ENCODE measurements around the gene AMZ1. TPM values are rescaled to one million over a fixed set of nuclear protein-coding genes. Genes with fewer than 3 reads are reported as not detected.

The AMZ1 gene
- total RNA-seq, 2 donors from 2014 or later, result 0.62 TPM; not detected in 1

DNA sequence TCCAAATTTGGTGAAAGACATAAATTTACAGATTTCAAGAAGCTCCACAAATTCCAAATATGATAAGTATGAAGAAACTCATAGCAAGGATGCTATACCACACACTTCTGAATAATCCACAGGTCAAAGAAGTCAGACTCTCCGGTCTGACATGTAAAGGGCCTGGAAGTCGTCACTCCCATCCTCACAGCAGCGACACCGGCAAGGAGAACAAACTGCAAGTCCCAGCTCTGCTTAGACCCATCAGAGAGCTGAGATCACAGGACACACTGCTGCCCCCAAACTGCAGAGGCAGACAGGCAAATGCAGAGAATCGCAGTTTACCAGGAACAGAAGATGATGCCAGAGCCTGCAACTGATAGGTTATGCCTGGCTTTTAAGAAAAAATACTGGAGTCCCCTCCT, 62.0 kb downstream of the AMZ1 start:
- DNase-seq (ENCODE audit: low spot score), result no peak
- intact Hi-C loops (cut with DNase I), result no loop called here
- Histone ChIP-seq H3K27ac (no peak overlapping the region), H3K36me3 (no peaks in the 10 kb centered on the region), H3K4me1 (replicated peaks) (no peaks in the 10 kb centered on the region), H3K27me3 (replicated peaks; ENCODE audit: insufficient read depth) (no peaks in the 10 kb centered on the region), H3K9me3 (no peaks in the 10 kb centered on the region), H3K4me3 (no peak overlapping the region)
- WGBS, result 87% methylated on average over 5 of the region's 5 CpGs
- TF ChIP-seq, protein P1, sequence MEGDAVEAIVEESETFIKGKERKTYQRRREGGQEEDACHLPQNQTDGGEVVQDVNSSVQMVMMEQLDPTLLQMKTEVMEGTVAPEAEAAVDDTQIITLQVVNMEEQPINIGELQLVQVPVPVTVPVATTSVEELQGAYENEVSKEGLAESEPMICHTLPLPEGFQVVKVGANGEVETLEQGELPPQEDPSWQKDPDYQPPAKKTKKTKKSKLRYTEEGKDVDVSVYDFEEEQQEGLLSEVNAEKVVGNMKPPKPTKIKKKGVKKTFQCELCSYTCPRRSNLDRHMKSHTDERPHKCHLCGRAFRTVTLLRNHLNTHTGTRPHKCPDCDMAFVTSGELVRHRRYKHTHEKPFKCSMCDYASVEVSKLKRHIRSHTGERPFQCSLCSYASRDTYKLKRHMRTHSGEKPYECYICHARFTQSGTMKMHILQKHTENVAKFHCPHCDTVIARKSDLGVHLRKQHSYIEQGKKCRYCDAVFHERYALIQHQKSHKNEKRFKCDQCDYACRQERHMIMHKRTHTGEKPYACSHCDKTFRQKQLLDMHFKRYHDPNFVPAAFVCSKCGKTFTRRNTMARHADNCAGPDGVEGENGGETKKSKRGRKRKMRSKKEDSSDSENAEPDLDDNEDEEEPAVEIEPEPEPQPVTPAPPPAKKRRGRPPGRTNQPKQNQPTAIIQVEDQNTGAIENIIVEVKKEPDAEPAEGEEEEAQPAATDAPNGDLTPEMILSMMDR (IDR thresholded peaks at IDR 0.05), result no peak
- TF ChIP-seq POLR2AphosphoS5 (IDR thresholded peaks at IDR 0.05), result no peak
- TF ChIP-seq POLR2A (IDR thresholded peaks at IDR 0.05), result no peak

DNA sequence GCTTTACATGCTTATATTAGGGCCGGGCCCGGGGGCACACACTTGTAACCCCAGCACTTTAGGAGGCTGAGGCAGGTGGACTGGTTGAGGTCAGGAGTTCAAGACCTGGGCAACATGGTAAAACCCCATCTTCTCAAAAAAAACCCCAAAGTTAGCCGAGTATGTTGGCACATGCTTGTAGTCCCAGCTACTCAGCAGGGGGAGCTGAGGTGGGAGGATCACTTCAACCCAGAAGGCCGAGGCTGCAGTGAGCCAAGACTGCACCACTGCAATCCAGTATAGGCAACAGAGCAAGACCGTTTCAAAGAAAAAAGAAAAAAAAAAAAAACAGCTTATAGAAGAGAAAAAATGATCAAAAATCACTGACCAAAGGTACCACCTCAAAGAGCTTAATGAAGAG, 63.1 kb downstream of the AMZ1 start:
- Histone ChIP-seq H3K36me3 (no peaks in the 10 kb centered on the region), H3K9me3 (no peaks in the 10 kb centered on the region), H3K27me3 (replicated peaks; ENCODE audit: insufficient read depth) (no peaks in the 10 kb centered on the region), H3K4me1 (replicated peaks) (no peaks in the 10 kb centered on the region), H3K4me3 (no peak overlapping the region), H3K27ac (no peak overlapping the region)
- no peak for DNase-seq (ENCODE audit: low spot score)
- 81% methylated on average over 5 of the region's 5 CpGs for WGBS
- TF ChIP-seq, protein P1 (IDR thresholded peaks at IDR 0.05), result no peak
- no peak for TF ChIP-seq POLR2AphosphoS5 (IDR thresholded peaks at IDR 0.05)
- TF ChIP-seq POLR2A (IDR thresholded peaks at IDR 0.05), result no peak
- intact Hi-C loops (cut with DNase I), result no loop called here

DNA sequence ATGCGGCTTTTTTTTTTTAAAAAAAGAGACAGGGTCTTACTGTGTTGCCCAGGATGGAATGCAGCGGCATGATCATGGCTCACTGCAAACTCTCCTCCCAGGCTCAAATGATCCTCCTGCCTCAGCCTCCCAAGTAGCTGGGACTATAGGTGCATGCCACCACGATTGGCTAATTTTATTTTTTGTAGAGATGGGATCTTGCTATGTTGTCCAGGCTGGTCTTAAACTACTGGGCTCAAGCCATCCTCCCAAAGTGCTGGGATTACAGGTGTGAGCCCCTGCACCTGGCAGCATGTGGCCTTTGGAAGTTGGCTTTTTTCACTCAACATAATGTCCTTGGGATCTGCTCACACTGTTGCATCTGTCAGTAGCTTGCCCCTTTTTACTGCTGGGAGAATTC, 65.1 kb downstream of the AMZ1 start:
- TF ChIP-seq, protein P1 (IDR thresholded peaks at IDR 0.05), result no peak
- TF ChIP-seq POLR2A (IDR thresholded peaks at IDR 0.05) (no peak), POLR2AphosphoS5 (IDR thresholded peaks at IDR 0.05) (no peak)
- Histone ChIP-seq H3K27ac (no peak overlapping the region), H3K36me3 (no peaks in the 10 kb centered on the region), H3K9me3 (no peaks in the 10 kb centered on the region), H3K4me1 (replicated peaks) (peaks cover under 1% of the 10 kb centered on the region), H3K4me3 (no peak overlapping the region), H3K27me3 (replicated peaks; ENCODE audit: insufficient read depth) (no peaks in the 10 kb centered on the region)
- 97% methylated on average over 3 of the region's 3 CpGs for WGBS
- intact Hi-C loops (cut with DNase I), result no loop called here
- no peak for DNase-seq (ENCODE audit: low spot score)

DNA sequence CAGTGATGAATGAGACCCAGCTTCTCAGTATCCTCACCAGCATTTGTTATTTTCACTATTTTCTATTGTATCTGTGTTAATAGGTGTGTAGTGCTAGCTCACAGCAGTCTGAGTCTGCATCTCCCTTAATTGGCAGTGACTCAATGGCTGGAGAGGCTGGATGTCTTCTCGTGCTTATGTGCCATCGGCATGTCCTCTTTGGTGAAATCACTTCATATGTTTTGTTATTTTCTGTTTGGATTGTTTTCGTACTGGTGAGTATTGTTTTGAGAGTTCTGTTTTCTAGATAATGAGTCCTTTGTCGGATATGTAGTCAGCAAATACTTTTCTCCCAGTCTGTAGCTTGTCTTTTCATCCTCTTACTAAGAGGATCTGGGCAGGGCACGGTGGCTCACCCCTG, 66.1 kb downstream of the AMZ1 start:
- TF ChIP-seq, protein P1 (IDR thresholded peaks at IDR 0.05), result no peak
- TF ChIP-seq POLR2A (IDR thresholded peaks at IDR 0.05) (no peak), POLR2AphosphoS5 (IDR thresholded peaks at IDR 0.05) (no peak)
- no peaks in the 10 kb centered on the region for H3K36me3 ChIP-seq
- no peaks in the 10 kb centered on the region for H3K9me3 ChIP-seq
- WGBS, result 92% methylated on average over 5 of the region's 5 CpGs
- H3K4me3 ChIP-seq, result no peak overlapping the region
- peaks cover 5% of the 10 kb centered on the region for H3K4me1 ChIP-seq (replicated peaks)
- no peaks in the 10 kb centered on the region for H3K27me3 ChIP-seq (replicated peaks; ENCODE audit: insufficient read depth)
- DNase-seq (ENCODE audit: low spot score), result no peak
- no peak overlapping the region for H3K27ac ChIP-seq
- intact Hi-C loops (cut with DNase I), result no loop called here

DNA sequence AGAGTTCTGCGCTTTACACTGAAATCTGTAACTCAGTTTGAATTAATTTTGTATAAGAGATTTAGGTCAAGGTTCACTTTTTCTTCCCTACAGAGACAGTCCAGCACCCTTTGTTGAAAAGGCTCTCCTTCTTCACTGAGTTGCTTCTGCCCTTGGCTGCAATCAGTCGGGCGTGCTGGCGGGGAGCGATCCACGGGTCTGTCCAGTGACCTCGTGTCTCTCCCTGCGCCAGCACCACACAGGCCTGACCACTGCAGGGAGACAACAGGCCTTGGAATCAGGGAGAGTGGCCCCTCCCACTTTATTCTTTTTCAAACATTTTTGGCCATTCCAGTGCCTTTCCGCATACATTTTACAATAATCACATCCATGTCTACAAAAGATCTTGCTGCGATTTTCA, 66.9 kb downstream of the AMZ1 start:
- H3K9me3 ChIP-seq, result no peaks in the 10 kb centered on the region
- DNase-seq (ENCODE audit: low spot score), result no peak
- intact Hi-C loops (cut with DNase I), result no loop called here
- no peak overlapping the region for H3K27ac ChIP-seq
- TF ChIP-seq, protein P1 (IDR thresholded peaks at IDR 0.05), result no peak
- no peak for TF ChIP-seq POLR2A (IDR thresholded peaks at IDR 0.05)
- H3K4me3 ChIP-seq, result no peak overlapping the region
- peaks cover 5% of the 10 kb centered on the region for H3K4me1 ChIP-seq (replicated peaks)
- H3K36me3 ChIP-seq, result no peaks in the 10 kb centered on the region
- H3K27me3 ChIP-seq (replicated peaks; ENCODE audit: insufficient read depth), result no peaks in the 10 kb centered on the region
- WGBS, result 95% methylated on average over 10 of the region's 10 CpGs

Data from prostate gland (tissue), 2 donors.